Activated naive CD4-positive, alpha-beta T cell (primary cell): ENCODE data around the gene RGL2.

Experiments used
- DNase-seq, 4 experiments: peaks; one replicate each; lab custom pipeline; 2025; lab: John Stamatoyannopoulos, UW

RGL2 gene

GRCh38 chr6:33316603-33317418, 18.1 kb upstream of the RGL2 start:
- no peak for DNase-seq

- DNase-seq = no peak
Observed at GRCh38 chr6:33315793-33316602, 17.3 kb upstream of the RGL2 start.

- DNase-seq = no peak
Observed at GRCh38 chr6:33314943-33315792, 16.4 kb upstream of the RGL2 start.

- peak in 2 of 4 experiments; percentile 18 to 33 for DNase-seq
Observed at GRCh38 chr6:33314515-33314942, 15.8 kb upstream of the RGL2 start.

GRCh38 chr6:33313709-33314514, 15.2 kb upstream of the RGL2 start, which contains the start of gene TAPBP:
Gene TAPBP, minus strand, starts transcription at chr6:33314078. Its CDS starts 37 bp downstream, at chr6:33314041.
- DNase-seq = peak; percentile 51 to 64 (median 58)

GRCh38 chr6:33313105-33313708, 14.5 kb upstream of the RGL2 start:
- peak in 1 of 4 experiments; percentile 24 for DNase-seq

GRCh38 chr6:33312361-33313104, 13.8 kb upstream of the RGL2 start:
- peak; percentile 20 to 76 (median 50) for DNase-seq

GRCh38 chr6:33306356-33306755, 7.6 kb upstream of the RGL2 start:
- no peak for DNase-seq

- no peak for DNase-seq
Observed at GRCh38 chr6:33305052-33305451, 6.3 kb upstream of the RGL2 start.

GRCh38 chr6:33304216-33304615, 5.5 kb upstream of the RGL2 start:
- DNase-seq = no peak

GRCh38 chr6:33301877-33302276, 3.1 kb upstream of the RGL2 start:
- DNase-seq = no peak

GRCh38 chr6:33299237-33299944, 649 bp upstream of the RGL2 start:
- peak; percentile 77 to 91 (median 89) for DNase-seq

GRCh38 chr6:33297956-33298772, 578 bp downstream of the RGL2 start:
- peak in 1 of 4 experiments; percentile 35 for DNase-seq

GRCh38 chr6:33297406-33297955, 1.3 kb downstream of the RGL2 start:
- no peak for DNase-seq

GRCh38 chr6:33296797-33297405, 1.8 kb downstream of the RGL2 start:
- no peak for DNase-seq

GRCh38 chr6:33295621-33296369, 2.9 kb downstream of the RGL2 start:
- no peak for DNase-seq
